Keratinocyte (primary cell): Measurements from ENCODE around the gene ABI3.

Experiments used
- CTCF ChIP-seq, 3 experiments: IDR thresholded peaks in 1 of 3; conservative IDR thresholded peaks in 1 of 3; optimal IDR thresholded peaks in 1 of 3; 2 replicates in 2 of 3; 3 replicates in 1 of 3; pipeline versions ENCODE3 to v1.5.1; 2011; ENCODE audit warnings: low read length in 3 of 3, mild to moderate bottlenecking in 3 of 3, moderate library complexity in 2 of 3, control low read depth in 1 of 3, inconsistent platforms in 1 of 3; ENCODE audit not compliant: insufficient read depth in 2 of 3; ENCODE audit errors: extremely low read depth in 1 of 3
- EZH2 ChIP-seq: IDR thresholded peaks from one replicate; pipeline ENCODE4 v1.6.1; 2012; ENCODE audit warnings: inconsistent platforms, mild to moderate bottlenecking, low read length, moderate library complexity

DNA sequence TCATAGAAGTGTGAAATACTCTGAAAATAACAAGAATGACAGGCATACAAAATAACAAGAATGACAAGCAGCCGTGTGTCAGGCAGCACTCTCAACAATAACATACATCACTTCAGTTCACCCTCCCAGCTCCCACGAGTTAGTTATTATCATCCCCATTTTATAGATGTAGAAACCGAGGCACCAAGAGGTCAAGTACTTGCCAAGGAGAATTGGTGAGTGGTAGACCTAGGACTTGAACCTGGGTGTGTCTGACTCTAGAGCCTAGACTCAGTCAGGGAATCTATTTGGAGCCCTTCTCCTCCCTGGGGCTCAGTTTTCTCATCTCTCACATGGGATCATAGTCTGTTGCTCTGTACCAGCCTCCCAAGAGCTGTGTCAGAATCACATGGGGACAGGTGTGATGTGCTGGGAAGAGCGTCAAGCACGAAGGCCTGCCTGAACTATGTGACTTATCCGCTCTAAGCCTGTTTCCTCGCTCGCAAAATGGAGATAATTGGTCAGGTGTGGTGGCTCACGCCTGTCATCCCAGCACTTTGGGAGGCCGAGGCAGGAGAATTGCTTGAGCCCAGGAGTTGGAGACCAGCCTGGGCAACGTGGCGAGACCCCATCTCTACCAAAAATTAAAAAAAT lies 39.5 kb downstream of the ABI3 start:
- TF ChIP-seq CTCF (optimal IDR thresholded peaks at IDR 0.05 in 1 of 3, IDR thresholded peaks at IDR 0.05 in 1 of 3, conservative IDR thresholded peaks at IDR 0.05 in 1 of 3; ENCODE audit: extremely low read depth in 1 of 3, insufficient read depth in 2 of 3, low read length in 3 of 3) (no peak), EZH2 (no peak)
